ENCODE measurements around the gene SEMA4D.

DNA sequence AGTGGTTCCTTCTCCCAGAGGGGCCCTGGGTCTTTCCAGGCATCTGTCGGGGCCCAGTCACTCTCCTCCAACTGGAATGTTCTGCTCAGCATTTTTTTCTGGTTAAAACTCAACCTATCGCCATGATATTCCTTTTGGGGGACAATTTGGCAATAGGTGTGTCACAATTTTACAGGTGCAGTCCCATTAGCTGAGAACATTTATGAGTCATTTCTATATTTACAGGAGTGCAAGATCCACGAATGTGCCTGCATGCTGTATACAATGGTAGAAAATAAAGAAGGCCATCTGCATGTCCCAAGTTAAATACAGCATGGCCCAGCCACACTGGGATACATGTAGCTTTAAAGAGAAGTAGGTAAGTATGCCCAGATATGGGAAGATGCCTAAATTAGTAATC, 28.8 kb upstream of the SEMA4D start:
- TF ChIP-seq, protein P1, sequence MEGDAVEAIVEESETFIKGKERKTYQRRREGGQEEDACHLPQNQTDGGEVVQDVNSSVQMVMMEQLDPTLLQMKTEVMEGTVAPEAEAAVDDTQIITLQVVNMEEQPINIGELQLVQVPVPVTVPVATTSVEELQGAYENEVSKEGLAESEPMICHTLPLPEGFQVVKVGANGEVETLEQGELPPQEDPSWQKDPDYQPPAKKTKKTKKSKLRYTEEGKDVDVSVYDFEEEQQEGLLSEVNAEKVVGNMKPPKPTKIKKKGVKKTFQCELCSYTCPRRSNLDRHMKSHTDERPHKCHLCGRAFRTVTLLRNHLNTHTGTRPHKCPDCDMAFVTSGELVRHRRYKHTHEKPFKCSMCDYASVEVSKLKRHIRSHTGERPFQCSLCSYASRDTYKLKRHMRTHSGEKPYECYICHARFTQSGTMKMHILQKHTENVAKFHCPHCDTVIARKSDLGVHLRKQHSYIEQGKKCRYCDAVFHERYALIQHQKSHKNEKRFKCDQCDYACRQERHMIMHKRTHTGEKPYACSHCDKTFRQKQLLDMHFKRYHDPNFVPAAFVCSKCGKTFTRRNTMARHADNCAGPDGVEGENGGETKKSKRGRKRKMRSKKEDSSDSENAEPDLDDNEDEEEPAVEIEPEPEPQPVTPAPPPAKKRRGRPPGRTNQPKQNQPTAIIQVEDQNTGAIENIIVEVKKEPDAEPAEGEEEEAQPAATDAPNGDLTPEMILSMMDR (IDR thresholded peaks at IDR 0.05; ENCODE audit: poor library complexity), result no peak
- TF ChIP-seq EZH2phosphoT487 (IDR thresholded peaks at IDR 0.05; ENCODE audit: low read depth, severe bottlenecking, unreplicated experiment) (no peak), EZH2 (IDR thresholded peaks at IDR 0.05; ENCODE audit: borderline replicate concordance) (no peak)
